ENCODE measurements around the gene TLE6.

GRCh38 chr19:3005345-3005744 lies 28.0 kb downstream of the TLE6 start:
- TF ChIP-seq CTCF (IDR thresholded peaks at IDR 0.05 in 4 of 5, conservative IDR thresholded peaks at IDR 0.05 in 1 of 5), result no peak
- TF ChIP-seq POLR2A (IDR thresholded peaks at IDR 0.05), result no peak
